Measurements from ENCODE around the gene MYBBP1A.
"Not testable (repeated sequence)": the region's sequence is repeated elsewhere in the genome, so short reads cannot be mapped to it uniquely, and the experiment has no call there.

MYBBP1A gene

DNA sequence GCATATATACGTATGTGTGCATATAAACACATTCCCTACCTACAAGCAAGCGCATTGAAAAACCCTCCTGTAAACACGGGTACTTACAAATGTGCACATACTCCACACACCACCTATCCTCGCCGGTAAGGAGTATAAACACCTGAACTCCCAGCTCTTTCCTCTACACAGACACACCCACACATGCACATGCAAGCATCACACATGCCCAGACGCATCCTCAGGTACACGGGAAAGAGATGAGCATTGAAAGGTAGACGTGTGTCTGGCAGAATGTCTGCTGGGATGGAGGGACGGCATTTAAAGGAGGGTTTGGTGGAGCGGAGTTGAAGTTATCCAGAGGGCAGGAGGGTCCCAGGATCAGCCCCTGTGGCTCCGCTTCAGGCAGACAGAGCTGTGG, 24.5 kb upstream of the MYBBP1A start:
- TF ChIP-seq EZH2phosphoT487 (IDR thresholded peaks at IDR 0.05; ENCODE audit: borderline replicate concordance, low read length) = no peak
- TF ChIP-seq, protein P1, sequence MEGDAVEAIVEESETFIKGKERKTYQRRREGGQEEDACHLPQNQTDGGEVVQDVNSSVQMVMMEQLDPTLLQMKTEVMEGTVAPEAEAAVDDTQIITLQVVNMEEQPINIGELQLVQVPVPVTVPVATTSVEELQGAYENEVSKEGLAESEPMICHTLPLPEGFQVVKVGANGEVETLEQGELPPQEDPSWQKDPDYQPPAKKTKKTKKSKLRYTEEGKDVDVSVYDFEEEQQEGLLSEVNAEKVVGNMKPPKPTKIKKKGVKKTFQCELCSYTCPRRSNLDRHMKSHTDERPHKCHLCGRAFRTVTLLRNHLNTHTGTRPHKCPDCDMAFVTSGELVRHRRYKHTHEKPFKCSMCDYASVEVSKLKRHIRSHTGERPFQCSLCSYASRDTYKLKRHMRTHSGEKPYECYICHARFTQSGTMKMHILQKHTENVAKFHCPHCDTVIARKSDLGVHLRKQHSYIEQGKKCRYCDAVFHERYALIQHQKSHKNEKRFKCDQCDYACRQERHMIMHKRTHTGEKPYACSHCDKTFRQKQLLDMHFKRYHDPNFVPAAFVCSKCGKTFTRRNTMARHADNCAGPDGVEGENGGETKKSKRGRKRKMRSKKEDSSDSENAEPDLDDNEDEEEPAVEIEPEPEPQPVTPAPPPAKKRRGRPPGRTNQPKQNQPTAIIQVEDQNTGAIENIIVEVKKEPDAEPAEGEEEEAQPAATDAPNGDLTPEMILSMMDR (IDR thresholded peaks at IDR 0.05; ENCODE audit: low read depth, low read length, poor library complexity, severe bottlenecking) = no peak
- Histone ChIP-seq H3K27ac (ENCODE audit: low read depth, low read length) (no peak overlapping the region), H3F3A (ENCODE audit: control insufficient read depth, insufficient read depth) (no peaks in the 10 kb centered on the region), H3K9me2 (replicated peaks; ENCODE audit: control insufficient read depth, low read length) (no peaks in the 10 kb centered on the region), H3K79me2 (ENCODE audit: control insufficient read depth, low read length) (no peaks in the 10 kb centered on the region), H3K4me2 (ENCODE audit: low read length) (no peak overlapping the region), H3K27me3 (ENCODE audit: control insufficient read depth, low read length) (peaks cover 20% of the 10 kb centered on the region), H3K4me1 (ENCODE audit: control insufficient read depth, low read length) (no peaks in the 10 kb centered on the region), H3K9me3 (ENCODE audit: control insufficient read depth, insufficient read depth, low read length) (no peaks in the 10 kb centered on the region), H3K36me3 (ENCODE audit: control insufficient read depth, low read length) (no peaks in the 10 kb centered on the region), H3K4me3 (ENCODE audit: low read length) (no peak overlapping the region), H4K20me1 (ENCODE audit: control insufficient read depth, insufficient read depth, low read depth, low read length) (no peaks in the 10 kb centered on the region)

- not testable (repeated sequence) for H3K36me3 ChIP-seq (ENCODE audit: control insufficient read depth, low read length)
These were observed 23.2 kb upstream of the MYBBP1A start for GRCh38 chr17:4578349-4578748.

DNA sequence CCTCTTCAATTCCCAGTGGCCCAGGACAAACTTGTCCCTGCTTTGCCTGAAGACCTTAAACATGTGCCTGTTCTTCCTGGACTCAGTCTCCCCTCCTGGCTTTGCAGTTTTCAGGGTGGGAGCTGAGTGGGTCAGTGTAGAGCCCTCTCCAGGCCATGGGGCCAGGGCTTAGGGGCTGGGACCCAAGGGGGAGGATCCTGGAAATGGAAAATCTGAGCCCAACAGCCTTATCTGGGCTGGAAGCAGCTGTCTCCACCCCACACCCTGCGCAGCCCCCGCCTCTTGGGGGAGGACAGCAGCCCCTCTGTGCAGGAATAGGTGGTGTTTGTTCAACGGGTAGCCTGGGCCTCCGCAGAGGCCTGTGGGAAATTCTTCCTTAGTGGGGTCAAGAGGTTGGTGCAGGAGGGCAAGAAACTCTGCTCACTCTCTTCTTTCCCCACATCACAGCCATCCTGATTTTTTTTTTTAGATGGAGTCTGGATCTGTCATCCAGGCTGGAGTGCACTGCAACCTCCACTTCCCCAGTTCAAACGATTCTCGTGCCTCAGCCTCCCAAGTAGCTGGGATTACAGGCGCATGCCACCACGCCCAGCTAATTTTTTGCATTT, 22.3 kb upstream of the MYBBP1A start:
- Histone ChIP-seq H3K4me2 (ENCODE audit: low read length) (no peak overlapping the region), H3K36me3 (ENCODE audit: control insufficient read depth, low read length) (no peaks in the 10 kb centered on the region)

More at GRCh38 chr17:4578349-4578748, 23.2 kb upstream of the MYBBP1A start:
- not testable (repeated sequence) for H3K9me3 ChIP-seq (ENCODE audit: control insufficient read depth, insufficient read depth, low read length); H3K27ac ChIP-seq (ENCODE audit: low read depth, low read length); H3F3A ChIP-seq (ENCODE audit: control insufficient read depth, insufficient read depth); H3K4me2 ChIP-seq (ENCODE audit: low read length); H3K79me2 ChIP-seq (ENCODE audit: control insufficient read depth, low read length); H3K4me3 ChIP-seq (ENCODE audit: low read length); H3K9me2 ChIP-seq (replicated peaks; ENCODE audit: control insufficient read depth, low read length); H4K20me1 ChIP-seq (ENCODE audit: control insufficient read depth, insufficient read depth, low read depth, low read length); H3K4me1 ChIP-seq (ENCODE audit: control insufficient read depth, low read length)
- H3K27me3 ChIP-seq (ENCODE audit: control insufficient read depth, low read length) = peaks cover 12% of the 10 kb centered on the region

DNA sequence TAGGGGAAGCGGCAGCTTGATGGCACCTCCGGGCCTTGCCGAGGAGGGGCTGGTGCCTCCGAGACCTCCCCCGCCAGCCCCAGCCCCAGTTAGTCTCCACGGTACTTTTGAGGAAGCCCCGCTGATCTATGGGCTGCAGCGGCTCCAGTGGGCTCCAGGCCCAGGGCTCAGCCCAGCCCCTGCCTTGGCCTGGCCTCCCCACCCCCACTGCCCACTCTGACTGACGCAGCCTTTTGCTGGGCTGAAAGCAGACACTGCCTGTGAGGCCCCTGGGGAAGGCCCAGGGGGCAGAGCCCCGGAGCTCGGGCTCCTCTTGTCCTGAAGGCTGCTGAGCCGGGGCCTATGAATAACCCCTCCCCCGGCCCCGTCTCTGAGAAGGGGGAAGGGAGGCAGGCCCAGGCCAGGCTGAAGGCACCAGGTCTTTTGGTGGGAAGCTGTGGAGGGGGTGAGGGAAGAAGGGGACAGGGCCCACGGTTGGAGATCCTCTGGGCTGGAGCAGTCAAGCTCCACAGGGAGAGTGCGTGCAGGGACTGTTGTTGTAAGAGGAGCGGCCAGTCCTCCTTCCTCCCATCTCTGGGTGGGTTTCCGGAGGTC, 21.6 kb upstream of the MYBBP1A start:
- Histone ChIP-seq H3K27ac (ENCODE audit: low read depth, low read length) (no peak overlapping the region), H3K4me2 (ENCODE audit: low read length) (no peak overlapping the region), H3K4me3 (ENCODE audit: low read length) (no peak overlapping the region), H3K27me3 (ENCODE audit: control insufficient read depth, low read length) (peaks cover 8% of the 10 kb centered on the region; the same call in 1 of the 2 replicates), H3K9me3 (ENCODE audit: control insufficient read depth, insufficient read depth, low read length) (no peaks in the 10 kb centered on the region), H3F3A (ENCODE audit: control insufficient read depth, insufficient read depth) (no peaks in the 10 kb centered on the region), H3K9me2 (replicated peaks; ENCODE audit: control insufficient read depth, low read length) (no peaks in the 10 kb centered on the region), H3K79me2 (ENCODE audit: control insufficient read depth, low read length) (no peaks in the 10 kb centered on the region), H3K36me3 (ENCODE audit: control insufficient read depth, low read length) (no peaks in the 10 kb centered on the region), H4K20me1 (ENCODE audit: control insufficient read depth, insufficient read depth, low read depth, low read length) (no peaks in the 10 kb centered on the region), H3K4me1 (ENCODE audit: control insufficient read depth, low read length) (no peaks in the 10 kb centered on the region)
- TF ChIP-seq, protein P1 (IDR thresholded peaks at IDR 0.05; ENCODE audit: low read depth, low read length, poor library complexity, severe bottlenecking) = no peak
- TF ChIP-seq EZH2phosphoT487 (IDR thresholded peaks at IDR 0.05; ENCODE audit: borderline replicate concordance, low read length) = no peak

More for the DNA sequence above, 22.3 kb upstream of the MYBBP1A start:
- TF ChIP-seq, protein P1 (IDR thresholded peaks at IDR 0.05; ENCODE audit: low read depth, low read length, poor library complexity, severe bottlenecking) = no peak
- TF ChIP-seq EZH2phosphoT487 (IDR thresholded peaks at IDR 0.05; ENCODE audit: borderline replicate concordance, low read length) = no peak
- no peaks in the 10 kb centered on the region for H4K20me1 ChIP-seq (ENCODE audit: control insufficient read depth, insufficient read depth, low read depth, low read length)
- no peaks in the 10 kb centered on the region for H3K79me2 ChIP-seq (ENCODE audit: control insufficient read depth, low read length)
- H3F3A ChIP-seq (ENCODE audit: control insufficient read depth, insufficient read depth) = no peaks in the 10 kb centered on the region
- no peaks in the 10 kb centered on the region for H3K4me1 ChIP-seq (ENCODE audit: control insufficient read depth, low read length)
- no peak overlapping the region for H3K4me3 ChIP-seq (ENCODE audit: low read length)
- no peak overlapping the region for H3K27ac ChIP-seq (ENCODE audit: low read depth, low read length)
- no peaks in the 10 kb centered on the region for H3K9me2 ChIP-seq (replicated peaks; ENCODE audit: control insufficient read depth, low read length)
- peaks cover 8% of the 10 kb centered on the region; the same call in 1 of the 2 replicates for H3K27me3 ChIP-seq (ENCODE audit: control insufficient read depth, low read length)
- H3K9me3 ChIP-seq (ENCODE audit: control insufficient read depth, insufficient read depth, low read length) = no peaks in the 10 kb centered on the region

Data from DOHH2 (cell line).